RWPE1 (cell line): ENCODE results near the gene ADGRB3.

Experiments used
- CTCF ChIA-PET: fragments of 350-600 bp; sonication (Branson Sonifier 250); formaldehyde crosslinking; extraction: SDS; loops from one replicate; lab custom pipeline; 2021; lab: Yijun Ruan, JAX
- POLR2A ChIA-PET: fragments of 400-600 bp; formaldehyde crosslinking; extraction: SDS; loops from one replicate; lab custom pipeline; 2020; ENCODE audit warnings: antibody characterized with exemption; ENCODE audit not compliant: low non-redundant PET; lab: Yijun Ruan, JAX
- DNase-seq: peaks from one replicate; pipeline ENCODE4 v3.0.0; 2012; ENCODE audit warnings: low spot score
- H3K27ac ChIP-seq: fragments of 450-650 bp; 2 replicates; pipeline ENCODE4 v1.5.1; 2017
- TF ChIP-seq, protein P1 (sequence below): fragments of 450-650 bp; conservative IDR thresholded peaks from 2 replicates; pipeline ENCODE4 v1.5.1; 2017; ENCODE audit warnings: low read depth, mild to moderate bottlenecking

Gene ADGRB3

DNA sequence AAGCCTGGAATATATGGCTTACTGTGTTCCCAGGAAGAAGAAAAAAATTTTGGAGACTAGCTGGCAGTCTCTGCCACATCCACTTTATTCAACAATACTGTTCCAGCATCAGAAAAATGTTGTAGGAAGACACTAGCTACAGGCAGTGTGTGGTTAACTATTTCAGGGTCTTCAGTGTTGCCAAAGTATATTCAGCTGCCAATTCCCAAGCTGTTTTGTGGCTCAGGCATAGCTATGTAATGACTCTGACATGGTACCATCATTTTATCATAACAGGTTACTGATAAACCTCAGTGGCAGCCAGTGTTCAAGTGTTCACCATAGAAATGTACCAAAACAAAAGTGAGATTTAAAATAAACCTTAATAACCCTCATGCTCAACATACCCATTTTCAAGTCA is 503.1 kb downstream of the ADGRB3 start:
- POLR2A ChIA-PET, result no interaction called here
- TF ChIP-seq, protein P1, sequence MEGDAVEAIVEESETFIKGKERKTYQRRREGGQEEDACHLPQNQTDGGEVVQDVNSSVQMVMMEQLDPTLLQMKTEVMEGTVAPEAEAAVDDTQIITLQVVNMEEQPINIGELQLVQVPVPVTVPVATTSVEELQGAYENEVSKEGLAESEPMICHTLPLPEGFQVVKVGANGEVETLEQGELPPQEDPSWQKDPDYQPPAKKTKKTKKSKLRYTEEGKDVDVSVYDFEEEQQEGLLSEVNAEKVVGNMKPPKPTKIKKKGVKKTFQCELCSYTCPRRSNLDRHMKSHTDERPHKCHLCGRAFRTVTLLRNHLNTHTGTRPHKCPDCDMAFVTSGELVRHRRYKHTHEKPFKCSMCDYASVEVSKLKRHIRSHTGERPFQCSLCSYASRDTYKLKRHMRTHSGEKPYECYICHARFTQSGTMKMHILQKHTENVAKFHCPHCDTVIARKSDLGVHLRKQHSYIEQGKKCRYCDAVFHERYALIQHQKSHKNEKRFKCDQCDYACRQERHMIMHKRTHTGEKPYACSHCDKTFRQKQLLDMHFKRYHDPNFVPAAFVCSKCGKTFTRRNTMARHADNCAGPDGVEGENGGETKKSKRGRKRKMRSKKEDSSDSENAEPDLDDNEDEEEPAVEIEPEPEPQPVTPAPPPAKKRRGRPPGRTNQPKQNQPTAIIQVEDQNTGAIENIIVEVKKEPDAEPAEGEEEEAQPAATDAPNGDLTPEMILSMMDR, result no peak
- CTCF ChIA-PET, result no interaction called here
- DNase-seq, result no peak
- no peak overlapping the region for H3K27ac ChIP-seq

DNA sequence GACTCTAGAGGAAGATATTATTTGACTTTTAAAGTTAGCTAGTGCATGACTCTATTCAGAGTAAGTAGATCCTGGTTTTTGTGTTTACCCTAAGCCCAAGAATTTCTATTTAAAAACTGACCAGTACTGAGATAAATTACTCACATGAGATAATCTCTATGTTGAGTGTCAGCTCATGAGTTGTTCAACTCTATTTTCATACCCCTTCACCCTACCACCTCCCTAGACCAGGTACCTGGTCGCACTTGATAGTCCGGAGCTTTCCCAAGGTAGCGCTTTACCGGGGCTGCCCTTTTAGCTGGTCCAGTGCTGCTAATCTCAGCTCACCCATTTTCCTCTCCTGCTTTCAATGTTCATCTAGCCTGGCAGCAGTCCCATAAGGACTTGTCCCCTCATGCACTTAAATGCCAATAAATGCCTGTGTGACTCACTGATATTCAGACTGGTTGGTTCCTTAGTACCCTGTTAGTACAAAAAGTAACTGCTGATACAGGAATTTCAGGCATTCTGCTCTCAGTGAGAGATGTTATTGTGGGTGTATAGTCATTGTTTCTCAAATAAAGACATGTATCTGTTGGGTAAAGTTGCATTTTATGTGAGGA is 503.9 kb downstream of the ADGRB3 start:
- DNase-seq, result peak; percentile 16
- TF ChIP-seq, protein P1, result no peak
- H3K27ac ChIP-seq, result no peak overlapping the region
- ChIA-PET CTCF (interaction anchor here (0.8 kb wide), 1 partner anchor 41 kb away, joined by 3 read pairs; no protein-coding TSS in a partner anchor), POLR2A (no interaction called here)

DNA sequence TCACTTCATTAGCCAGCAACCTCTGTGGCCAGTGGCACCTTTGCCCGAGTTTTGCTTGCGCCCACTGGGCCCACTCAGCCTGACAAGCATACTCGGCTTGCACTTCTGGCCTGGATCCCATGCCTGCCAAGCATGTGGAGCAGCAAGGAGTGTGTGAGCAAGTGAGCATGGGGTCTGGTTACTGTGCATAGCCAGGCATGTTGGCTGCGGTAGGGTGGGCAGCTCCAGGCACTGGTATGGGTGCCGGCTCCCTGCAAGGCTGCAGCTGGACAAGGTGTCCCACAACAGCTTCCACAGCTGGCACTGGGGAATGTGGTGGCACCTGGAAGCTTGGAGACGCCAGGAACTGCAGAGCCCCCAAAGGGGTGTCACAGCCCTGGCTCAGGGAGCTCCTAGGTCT is 510.0 kb downstream of the ADGRB3 start:
- TF ChIP-seq, protein P1, result no peak
- ChIA-PET CTCF (no interaction called here), POLR2A (no interaction called here)
- no peak for DNase-seq
- no peak overlapping the region for H3K27ac ChIP-seq

DNA sequence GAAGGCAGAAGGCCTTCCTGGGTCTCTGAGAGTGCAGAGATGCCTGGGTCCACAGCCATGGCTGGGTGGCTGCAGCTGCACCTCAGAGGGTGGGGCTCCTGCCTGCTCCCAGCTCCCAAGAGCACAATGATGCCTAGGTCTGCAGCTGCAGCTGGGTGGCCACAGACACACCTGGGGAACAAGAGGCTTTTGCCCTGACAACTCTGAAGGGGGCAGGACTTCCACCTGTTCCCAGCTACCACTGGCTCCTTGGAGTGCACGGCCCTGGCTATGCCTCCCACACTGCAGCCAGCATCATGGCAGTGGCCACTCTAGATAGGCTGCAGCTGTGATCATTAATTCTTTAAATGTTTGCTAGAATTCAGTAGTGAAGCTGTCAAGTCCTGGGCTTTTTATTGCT is 511.3 kb downstream of the ADGRB3 start:
- no peak for DNase-seq
- TF ChIP-seq, protein P1, result no peak
- H3K27ac ChIP-seq, result no peak overlapping the region
- CTCF ChIA-PET, result no interaction called here
- POLR2A ChIA-PET, result no interaction called here

DNA sequence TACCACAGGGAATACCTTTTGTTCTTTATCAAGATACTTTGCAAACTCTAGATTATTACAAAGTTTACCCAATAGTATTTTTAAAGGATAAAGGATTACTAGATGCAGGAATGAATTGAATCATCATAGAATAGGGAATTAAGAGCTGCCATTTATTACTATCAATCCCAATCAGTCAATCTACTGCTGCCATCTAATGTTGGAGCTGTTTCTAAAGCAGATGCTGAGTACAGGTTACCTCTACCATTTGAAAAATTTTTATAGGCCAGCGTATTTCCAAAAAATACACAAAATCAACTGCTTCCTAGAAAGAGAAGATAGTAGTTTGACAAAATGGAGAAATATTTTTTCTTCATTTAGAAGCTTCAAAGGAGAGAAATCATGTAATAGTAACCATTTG is 520.4 kb downstream of the ADGRB3 start:
- TF ChIP-seq, protein P1, result no peak
- ChIA-PET CTCF (interaction anchor here (1.8 kb wide), 1 partner anchor 10 kb away, joined by 6 read pairs; no protein-coding TSS in a partner anchor), POLR2A (no interaction called here)
- DNase-seq, result peak; percentile 2
- no peak overlapping the region for H3K27ac ChIP-seq

DNA sequence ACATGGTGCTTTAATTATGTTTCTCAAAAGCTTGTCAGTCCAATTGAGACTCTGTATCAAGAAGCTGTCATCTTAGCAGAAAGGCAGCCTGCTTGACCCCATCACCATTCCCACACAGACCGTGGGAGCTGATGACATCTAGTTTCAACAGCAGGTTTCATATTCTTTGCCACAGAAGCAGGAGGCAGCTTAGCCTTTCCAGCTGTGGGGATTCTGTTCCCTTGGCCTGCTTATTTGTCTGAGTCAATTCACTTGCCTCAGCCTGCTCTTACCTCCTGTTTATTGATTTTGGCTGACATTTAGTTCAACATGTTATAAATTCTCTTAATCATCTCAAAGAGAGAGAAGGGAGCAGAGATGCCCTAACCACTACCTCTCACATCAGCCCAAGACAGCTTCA is 527.7 kb downstream of the ADGRB3 start:
- POLR2A ChIA-PET, result no interaction called here
- no peak for DNase-seq
- H3K27ac ChIP-seq, result no peak overlapping the region
- TF ChIP-seq, protein P1, result no peak
- CTCF ChIA-PET, result no interaction called here
